HepG2 (cell line): ENCODE measurements around the gene TENT4B. TPM values are rescaled to one million over a fixed set of nuclear protein-coding genes. Genes with fewer than 3 reads are reported as not detected.

Experiments
- ATAC-seq: fragments of 200-7000 bp; cut with Tn5 transposase; 3 replicates; pipeline ENCODE4 v1.9.1; 2020; ENCODE audit warnings: mild to moderate bottlenecking, moderate library complexity
- BruUV-seq: library from RNA; stranded (reverse); fragments of 400-500 nt; replicated peaks from 2 replicates; lab custom pipeline; 2021; lab: Mats Ljungman, UMichigan
- CTCF ChIA-PET: fragments of 300-600 bp; formaldehyde crosslinking; extraction: SDS; loops from one replicate; lab custom pipeline; 2021; ENCODE audit warnings: low total read pairs, inconsistent platforms, low intra/inter-chr PET ratio; lab: Yijun Ruan, JAX
- POLR2A ChIA-PET: fragments of 350-600 bp; sonication (Branson Sonifier 250); formaldehyde crosslinking; loops from one replicate; lab custom pipeline; 2020; ENCODE audit warnings: antibody characterized with exemption, inconsistent platforms; lab: Yijun Ruan, JAX
- DNase-seq: peaks from one replicate; pipeline ENCODE4 v3.0.0-alpha.2; 2015; ENCODE audit warnings: low spot score
- FAIRE-seq: peaks from 3 replicates; lab custom pipeline; 2011; peaks lifted over from hg19 to GRCh38; lab: Jason Lieb, UNC
- H2AFZ ChIP-seq: one replicate; pipeline ENCODE4 v1.6.1; 2011; ENCODE audit warnings: low read length, inconsistent platforms
- H3K27ac ChIP-seq: fragments of 300-600 bp; 3 replicates; pipeline ENCODE4 v1.8.0; 2011; ENCODE audit warnings: mixed run types, mild to moderate bottlenecking, mixed read lengths, low read length, inconsistent platforms; ENCODE audit not compliant: insufficient read depth; ENCODE audit errors: extremely low read length
- H3K27me3 ChIP-seq, 2 experiments: fragments of 200-600 bp in 1 of 2; 2 replicates in 1 of 2; 3 replicates in 1 of 2; pipeline versions ENCODE4 v1.6.0 to v1.8.0; 2011; ENCODE audit warnings: low read length in 2 of 2, mild to moderate bottlenecking in 2 of 2, moderate library complexity in 2 of 2, inconsistent platforms in 1 of 2; ENCODE audit not compliant: insufficient read depth in 2 of 2, control insufficient read depth in 1 of 2
- H3K36me3 ChIP-seq, 2 experiments: fragments of 200-600 bp in 1 of 2; replicated peaks in 1 of 2; 2 replicates in 1 of 2; 3 replicates in 1 of 2; pipeline versions ENCODE4 v1.5.1 to v1.8.0; 2011; ENCODE audit warnings: low read length in 2 of 2, inconsistent platforms in 1 of 2; ENCODE audit not compliant: insufficient read depth in 2 of 2, control insufficient read depth in 1 of 2
- H3K4me1 ChIP-seq: 2 replicates; pipeline ENCODE4 v1.5.1; 2012; ENCODE audit warnings: low read length, inconsistent platforms; ENCODE audit not compliant: insufficient read depth
- H3K4me2 ChIP-seq: 2 replicates; pipeline ENCODE4 v1.6.0; 2011; ENCODE audit warnings: low read depth, low read length, inconsistent platforms
- H3K4me3 ChIP-seq, 3 experiments: fragments of 200-600 bp in 1 of 3; sonication (generic), shearing (Covaris generic) in 1 of 3; replicated peaks in 1 of 3; 2 replicates each; pipeline ENCODE4 v1.5.1; 2011 to 2016; ENCODE audit warnings: low read length in 3 of 3, inconsistent platforms in 2 of 3, low read depth in 2 of 3, mild to moderate bottlenecking in 2 of 3, control low read depth in 1 of 3, mixed read lengths in 1 of 3; ENCODE audit not compliant: insufficient read depth in 1 of 3
- H3K79me2 ChIP-seq: one replicate; pipeline ENCODE4 v1.6.1; 2011; ENCODE audit warnings: low read length, inconsistent platforms; ENCODE audit not compliant: insufficient read depth
- H3K9ac ChIP-seq: 2 replicates; pipeline ENCODE4 v1.6.0; 2011; ENCODE audit warnings: mild to moderate bottlenecking, low read depth, low read length, inconsistent platforms; ENCODE audit not compliant: insufficient read depth
- H3K9me3 ChIP-seq: 2 replicates; pipeline ENCODE4 v1.5.1; 2012; ENCODE audit warnings: mild to moderate bottlenecking, low read length
- H4K20me1 ChIP-seq: 2 replicates; pipeline ENCODE4 v1.6.0; 2011; ENCODE audit warnings: inconsistent platforms, mild to moderate bottlenecking, low read length, moderate library complexity; ENCODE audit not compliant: insufficient read depth
- CBFB ChIP-seq: sonication (generic); formaldehyde crosslinking; IDR thresholded peaks from 2 replicates; pipeline ENCODE4 v1.4.0; 2020; ENCODE audit warnings: missing genetic modification reagents
- CBX1 ChIP-seq: IDR thresholded peaks from one replicate; pipeline ENCODE4 v1.6.1; 2016; ENCODE audit warnings: antibody characterized with exemption, low read depth
- NFE2L1 ChIP-seq: sonication (generic); formaldehyde crosslinking; IDR thresholded peaks from 2 replicates; pipeline ENCODE4 v1.4.0; 2020; ENCODE audit warnings: missing genetic modification reagents, mild to moderate bottlenecking, borderline replicate concordance
- SMAD3 ChIP-seq: sonication (generic); formaldehyde crosslinking; IDR thresholded peaks from 2 replicates; pipeline ENCODE4 v1.4.0; 2020; ENCODE audit warnings: missing genetic modification reagents
- SMC3 ChIP-seq: IDR thresholded peaks from 2 replicates; pipeline ENCODE4 v1.6.1; 2011; ENCODE audit warnings: low read length, improper control_type of control experiment
- STAG1 ChIP-seq: sonication (generic); formaldehyde crosslinking; IDR thresholded peaks from 2 replicates; pipeline ENCODE4 v1.4.0; 2020; ENCODE audit warnings: missing genetic modification reagents
- THYN1 ChIP-seq: sonication (generic); formaldehyde crosslinking; IDR thresholded peaks from 2 replicates; pipeline ENCODE4 v1.8.1; 2023; ENCODE audit warnings: low read depth, mild to moderate bottlenecking, moderate library complexity, missing genetic modification reagents, borderline replicate concordance
- ZNF124 ChIP-seq: sonication (generic); formaldehyde crosslinking; IDR thresholded peaks from 2 replicates; pipeline ENCODE4 v1.4.0; 2020; ENCODE audit warnings: missing genetic modification reagents
- ZNF235 ChIP-seq: sonication (generic); formaldehyde crosslinking; IDR thresholded peaks from 2 replicates; pipeline ENCODE4 v1.8.1; 2023; ENCODE audit warnings: mild to moderate bottlenecking, missing genetic modification reagents, borderline replicate concordance
- ZNF317 ChIP-seq: sonication (generic); formaldehyde crosslinking; IDR thresholded peaks from 2 replicates; pipeline ENCODE4 v1.5.0; 2020; ENCODE audit warnings: mild to moderate bottlenecking, missing genetic modification reagents
- ZNF75D ChIP-seq: sonication (generic); formaldehyde crosslinking; IDR thresholded peaks from 2 replicates; pipeline ENCODE4 v1.8.1; 2023; ENCODE audit warnings: missing genetic modification reagents, mild to moderate bottlenecking, borderline replicate concordance
- WGBS: methylation state at CpG from one replicate; pipeline ENCODE4 v1.1.6; 2017; ENCODE audit warnings: low lambda C conversion rate; 5-methylcytosine and 5-hydroxymethylcytosine counted together
- in situ Hi-C: cut with HindIII; loops from 2 replicates; pipeline ENCODE4 v1.10.0; 2017; ENCODE audit warnings: low pct_unique_long_range_greater_than_20kb; ENCODE audit not compliant: extremely low pct_ligation_motif_present
- intact Hi-C: fragments of 100-400 bp; cut with micrococcal nuclease; formaldehyde crosslinking; loops from one replicate; pipeline ENCODE4 v1.10.0; 2022; ENCODE audit not compliant: unreplicated experiment
- polyA plus RNA-seq, 8 experiments: library from polyadenylated mRNA; depleted of rRNA in 3 of 8; stranded (reverse) in 7 of 8; unstranded in 1 of 8; fragments of >200 nt; fragmentation: Illumina TruSeq in 4 of 8; extraction: Trizol in 4 of 8; gene quantifications; 2 replicates each; pipeline versions ENCODE4 v1.2.1 to v1.2.3, GENCODE V29; 2011 to 2016; ENCODE audit warnings: low read depth in 4 of 8, missing spikeins in 1 of 8, mixed read lengths in 1 of 8; ENCODE audit not compliant: insufficient read depth in 1 of 8
- total RNA-seq, 5 experiments: library from RNA; depleted of rRNA; stranded (reverse); fragments of >200 nt; fragmentation: Illumina TruSeq; extraction: Trizol; gene quantifications; 2 replicates each; pipeline ENCODE4 v1.2.3, GENCODE V29; 2016; ENCODE audit warnings: low read depth in 1 of 5
- TF ChIP-seq, protein P1 (sequence below): sonication (generic); formaldehyde crosslinking; IDR thresholded peaks from 2 replicates; pipeline ENCODE4 v1.4.0; 2020; ENCODE audit warnings: missing genetic modification reagents
- TF ChIP-seq, protein P2 (sequence below): IDR thresholded peaks from 2 replicates; pipeline ENCODE4 v1.6.1; 2012; ENCODE audit warnings: low read depth, low read length, improper control_type of control experiment
- TF ChIP-seq, protein P3 (sequence below): sonication (generic); formaldehyde crosslinking; IDR thresholded peaks from 2 replicates; pipeline ENCODE4 v1.5.0; 2020; ENCODE audit warnings: mild to moderate bottlenecking, missing genetic modification reagents, moderate library complexity

TENT4B gene
- total and polyA plus RNA-seq, 2 of the 13 experiments (the other 11 are each of a cell fraction or from before 2014, with no cell fraction given): 15.0 to 32.8 TPM

DNA sequence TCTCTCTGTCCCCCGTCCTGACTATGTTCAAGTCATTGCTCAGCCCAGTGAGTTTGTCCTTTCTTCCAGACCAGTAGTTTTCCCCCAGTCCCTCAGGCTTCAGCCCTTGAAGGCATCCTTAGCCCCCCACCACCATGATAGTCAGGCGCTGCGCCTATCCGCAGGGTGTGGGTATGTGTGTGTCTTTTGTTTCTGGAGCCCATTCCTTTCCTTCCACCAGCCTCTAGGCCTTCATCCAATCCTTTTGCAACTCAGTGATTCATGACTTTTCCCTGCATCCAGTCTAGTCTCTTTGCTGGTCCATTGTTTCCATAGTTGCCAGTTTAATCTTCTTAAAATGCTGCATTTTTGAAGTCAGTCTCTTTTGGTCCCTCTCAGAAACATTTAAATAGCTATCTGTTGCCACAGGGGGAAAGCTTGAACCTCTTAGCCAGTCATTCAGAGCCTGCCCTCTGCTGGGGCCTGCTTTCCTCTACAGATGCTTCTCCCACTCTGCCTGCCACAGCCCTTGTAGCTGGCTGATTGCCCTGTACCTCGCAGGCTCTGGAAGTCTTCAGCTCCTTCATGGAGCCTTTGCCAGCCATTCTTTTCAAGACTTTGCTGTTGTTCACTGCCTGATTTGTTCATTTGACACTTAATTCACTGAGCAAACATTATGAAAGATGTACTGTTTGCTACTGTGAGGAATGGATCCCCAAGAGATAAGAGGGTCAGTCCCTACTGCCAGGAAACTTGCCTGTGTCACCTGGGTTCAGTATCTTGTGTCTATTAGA lies 57.3 kb downstream of the TENT4B start (continued):
- no peak for TF ChIP-seq THYN1 (CRISPR knock-in tag)

- WGBS: 76% methylated on average over 4 of the region's 4 CpGs
- ChIA-PET POLR2A (interaction anchor here (1.0 kb wide), 1 partner anchor 189 kb away, joined by 4 read pairs; the partner anchor contains the start of gene CNEP1R1), CTCF (interaction anchor here (1.2 to 2.4 kb wide), 3 partner anchors 139 to 189 kb away, joined by 3 to 21 read pairs (median 7); partner anchors contain the start of gene CNEP1R1)
- H3K79me2 ChIP-seq: peaks cover 21% of the 10 kb centered on the region
- H3K27me3 ChIP-seq: no peaks in the 10 kb centered on the region
- peaks cover 20% of the 10 kb centered on the region for H3K4me1 ChIP-seq
- H2AFZ ChIP-seq: no peak overlapping the region
- intact Hi-C loops: loop anchor here (5.0 kb wide), 1 partner anchor 77 kb away; no protein-coding TSS in a partner anchor
- peaks cover 23 to 66% of the 10 kb centered on the region in 2 experiments for H3K36me3 ChIP-seq
- no peak overlapping the region for H3K4me2 ChIP-seq
- peaks cover 16% of the 10 kb centered on the region for H4K20me1 ChIP-seq
- ATAC-seq: no peak
- no peak overlapping the region for H3K9ac ChIP-seq
- peak; percentile 58 for DNase-seq
- no TSS peak for BruUV-seq
- H3K4me3 ChIP-seq: no peak overlapping the region
- in situ Hi-C loops: no loop called here
- FAIRE-seq: peak; percentile 77
- no peaks in the 10 kb centered on the region for H3K9me3 ChIP-seq
- H3K27ac ChIP-seq: no peak overlapping the region
- TF ChIP-seq ZNF75D (CRISPR knock-in tag) (no peak), ZNF124 (CRISPR knock-in tag) (no peak), ZNF317 (CRISPR knock-in tag) (no peak), SMC3 (peak; percentile 67), ZNF235 (no peak), SMAD3 (no peak), NFE2L1 (no peak), STAG1 (peak; percentile 78), CBX1 (no peak), CBFB (CRISPR knock-in tag) (no peak)
- TF ChIP-seq, protein P1, sequence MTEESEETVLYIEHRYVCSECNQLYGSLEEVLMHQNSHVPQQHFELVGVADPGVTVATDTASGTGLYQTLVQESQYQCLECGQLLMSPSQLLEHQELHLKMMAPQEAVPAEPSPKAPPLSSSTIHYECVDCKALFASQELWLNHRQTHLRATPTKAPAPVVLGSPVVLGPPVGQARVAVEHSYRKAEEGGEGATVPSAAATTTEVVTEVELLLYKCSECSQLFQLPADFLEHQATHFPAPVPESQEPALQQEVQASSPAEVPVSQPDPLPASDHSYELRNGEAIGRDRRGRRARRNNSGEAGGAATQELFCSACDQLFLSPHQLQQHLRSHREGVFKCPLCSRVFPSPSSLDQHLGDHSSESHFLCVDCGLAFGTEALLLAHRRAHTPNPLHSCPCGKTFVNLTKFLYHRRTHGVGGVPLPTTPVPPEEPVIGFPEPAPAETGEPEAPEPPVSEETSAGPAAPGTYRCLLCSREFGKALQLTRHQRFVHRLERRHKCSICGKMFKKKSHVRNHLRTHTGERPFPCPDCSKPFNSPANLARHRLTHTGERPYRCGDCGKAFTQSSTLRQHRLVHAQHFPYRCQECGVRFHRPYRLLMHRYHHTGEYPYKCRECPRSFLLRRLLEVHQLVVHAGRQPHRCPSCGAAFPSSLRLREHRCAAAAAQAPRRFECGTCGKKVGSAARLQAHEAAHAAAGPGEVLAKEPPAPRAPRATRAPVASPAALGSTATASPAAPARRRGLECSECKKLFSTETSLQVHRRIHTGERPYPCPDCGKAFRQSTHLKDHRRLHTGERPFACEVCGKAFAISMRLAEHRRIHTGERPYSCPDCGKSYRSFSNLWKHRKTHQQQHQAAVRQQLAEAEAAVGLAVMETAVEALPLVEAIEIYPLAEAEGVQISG (CRISPR knock-in tag): no peak
- TF ChIP-seq, protein P2, sequence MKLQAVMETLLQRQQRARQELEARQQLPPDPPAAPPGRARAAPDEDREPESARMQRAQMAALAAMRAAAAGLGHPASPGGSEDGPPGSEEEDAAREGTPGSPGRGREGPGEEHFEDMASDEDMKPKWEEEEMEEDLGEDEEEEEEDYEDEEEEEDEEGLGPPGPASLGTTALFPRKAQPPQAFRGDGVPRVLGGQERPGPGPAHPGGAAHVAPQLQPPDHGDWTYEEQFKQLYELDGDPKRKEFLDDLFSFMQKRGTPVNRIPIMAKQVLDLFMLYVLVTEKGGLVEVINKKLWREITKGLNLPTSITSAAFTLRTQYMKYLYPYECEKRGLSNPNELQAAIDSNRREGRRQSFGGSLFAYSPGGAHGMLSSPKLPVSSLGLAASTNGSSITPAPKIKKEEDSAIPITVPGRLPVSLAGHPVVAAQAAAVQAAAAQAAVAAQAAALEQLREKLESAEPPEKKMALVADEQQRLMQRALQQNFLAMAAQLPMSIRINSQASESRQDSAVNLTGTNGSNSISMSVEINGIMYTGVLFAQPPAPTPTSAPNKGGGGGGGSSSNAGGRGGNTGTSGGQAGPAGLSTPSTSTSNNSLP: peak; percentile 73; the same call in 1 of the 2 replicates
- TF ChIP-seq, protein P3, sequence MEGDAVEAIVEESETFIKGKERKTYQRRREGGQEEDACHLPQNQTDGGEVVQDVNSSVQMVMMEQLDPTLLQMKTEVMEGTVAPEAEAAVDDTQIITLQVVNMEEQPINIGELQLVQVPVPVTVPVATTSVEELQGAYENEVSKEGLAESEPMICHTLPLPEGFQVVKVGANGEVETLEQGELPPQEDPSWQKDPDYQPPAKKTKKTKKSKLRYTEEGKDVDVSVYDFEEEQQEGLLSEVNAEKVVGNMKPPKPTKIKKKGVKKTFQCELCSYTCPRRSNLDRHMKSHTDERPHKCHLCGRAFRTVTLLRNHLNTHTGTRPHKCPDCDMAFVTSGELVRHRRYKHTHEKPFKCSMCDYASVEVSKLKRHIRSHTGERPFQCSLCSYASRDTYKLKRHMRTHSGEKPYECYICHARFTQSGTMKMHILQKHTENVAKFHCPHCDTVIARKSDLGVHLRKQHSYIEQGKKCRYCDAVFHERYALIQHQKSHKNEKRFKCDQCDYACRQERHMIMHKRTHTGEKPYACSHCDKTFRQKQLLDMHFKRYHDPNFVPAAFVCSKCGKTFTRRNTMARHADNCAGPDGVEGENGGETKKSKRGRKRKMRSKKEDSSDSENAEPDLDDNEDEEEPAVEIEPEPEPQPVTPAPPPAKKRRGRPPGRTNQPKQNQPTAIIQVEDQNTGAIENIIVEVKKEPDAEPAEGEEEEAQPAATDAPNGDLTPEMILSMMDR (CRISPR knock-in tag): peak; percentile 69
These were observed 60.9 kb downstream of the TENT4B start for GRCh38 chr16:50213939-50214519.
